ENCODE data around the gene FLYWCH1. TPM values are rescaled to one million over a fixed set of nuclear protein-coding genes. Genes with fewer than 3 reads are reported as not detected.

Gene FLYWCH1
- total and polyA plus RNA-seq, 9 of the 15 experiments (the other 6 are each of a cell fraction or from before 2014, with no cell fraction given): 0.18 to 33.6 (median 11.3) TPM

DNA sequence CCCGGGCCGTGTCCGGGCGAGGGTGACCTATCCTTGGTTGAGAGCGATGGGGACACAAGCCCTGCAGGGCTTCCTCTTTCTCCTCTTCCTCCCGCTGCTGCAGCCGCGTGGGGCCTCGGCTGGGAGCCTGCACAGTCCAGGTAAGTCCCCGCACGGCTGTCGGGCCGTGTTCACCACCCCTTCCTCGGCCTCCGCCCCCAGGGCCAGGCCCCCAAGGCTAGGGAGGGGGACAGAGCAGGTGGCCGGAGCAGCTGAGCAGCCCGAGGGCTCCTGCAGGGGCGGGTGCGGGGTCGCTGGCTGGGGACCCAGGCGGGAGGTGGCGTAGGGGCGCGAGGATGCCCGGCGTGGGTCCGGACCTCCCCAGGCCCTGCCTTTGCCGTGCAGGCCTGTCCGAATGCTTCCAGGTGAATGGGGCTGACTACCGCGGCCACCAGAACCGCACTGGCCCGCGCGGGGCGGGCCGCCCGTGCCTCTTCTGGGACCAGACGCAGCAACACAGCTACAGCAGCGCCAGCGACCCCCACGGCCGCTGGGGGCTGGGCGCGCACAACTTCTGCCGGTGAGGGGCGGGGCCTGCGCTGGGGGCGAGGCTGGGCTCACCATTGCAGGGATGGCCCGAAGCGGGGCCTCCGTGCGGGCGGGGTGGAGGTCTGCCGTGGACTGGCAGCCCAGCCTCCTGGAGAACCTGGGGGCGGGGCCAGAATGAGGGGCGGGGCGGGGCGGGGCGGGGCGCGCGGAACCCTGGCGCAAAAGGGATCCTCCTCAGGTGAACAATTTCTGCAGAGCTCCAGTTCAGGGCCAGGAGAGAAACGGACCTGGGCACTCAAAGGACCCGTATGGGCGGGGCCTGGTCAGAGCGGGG lies 53.0 kb downstream of the FLYWCH1 start (continued):
- TF ChIP-seq, protein P1, sequence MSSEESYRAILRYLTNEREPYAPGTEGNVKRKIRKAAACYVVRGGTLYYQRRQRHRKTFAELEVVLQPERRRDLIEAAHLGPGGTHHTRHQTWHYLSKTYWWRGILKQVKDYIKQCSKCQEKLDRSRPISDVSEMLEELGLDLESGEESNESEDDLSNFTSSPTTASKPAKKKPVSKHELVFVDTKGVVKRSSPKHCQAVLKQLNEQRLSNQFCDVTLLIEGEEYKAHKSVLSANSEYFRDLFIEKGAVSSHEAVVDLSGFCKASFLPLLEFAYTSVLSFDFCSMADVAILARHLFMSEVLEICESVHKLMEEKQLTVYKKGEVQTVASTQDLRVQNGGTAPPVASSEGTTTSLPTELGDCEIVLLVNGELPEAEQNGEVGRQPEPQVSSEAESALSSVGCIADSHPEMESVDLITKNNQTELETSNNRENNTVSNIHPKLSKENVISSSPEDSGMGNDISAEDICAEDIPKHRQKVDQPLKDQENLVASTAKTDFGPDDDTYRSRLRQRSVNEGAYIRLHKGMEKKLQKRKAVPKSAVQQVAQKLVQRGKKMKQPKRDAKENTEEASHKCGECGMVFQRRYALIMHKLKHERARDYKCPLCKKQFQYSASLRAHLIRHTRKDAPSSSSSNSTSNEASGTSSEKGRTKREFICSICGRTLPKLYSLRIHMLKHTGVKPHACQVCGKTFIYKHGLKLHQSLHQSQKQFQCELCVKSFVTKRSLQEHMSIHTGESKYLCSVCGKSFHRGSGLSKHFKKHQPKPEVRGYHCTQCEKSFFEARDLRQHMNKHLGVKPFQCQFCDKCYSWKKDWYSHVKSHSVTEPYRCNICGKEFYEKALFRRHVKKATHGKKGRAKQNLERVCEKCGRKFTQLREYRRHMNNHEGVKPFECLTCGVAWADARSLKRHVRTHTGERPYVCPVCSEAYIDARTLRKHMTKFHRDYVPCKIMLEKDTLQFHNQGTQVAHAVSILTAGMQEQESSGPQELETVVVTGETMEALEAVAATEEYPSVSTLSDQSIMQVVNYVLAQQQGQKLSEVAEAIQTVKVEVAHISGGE (CRISPR knock-in tag; IDR thresholded peaks at IDR 0.05): 0 out of 6 replicates have a peak, but pooled peaks of 1 of the 3 experiments have one; percentile 21
- peak; percentile 51 for TF ChIP-seq RB1 (IDR thresholded peaks at IDR 0.05; ENCODE audit: low read depth)
- TF ChIP-seq NRF1 (conservative IDR thresholded peaks at IDR 0.05 in 1 of 2, IDR thresholded peaks at IDR 0.05 in 1 of 2): peak; percentile 65 to 72
- peak; percentile 28; the same call in 1 of the 2 replicates for TF ChIP-seq SP1 (CRISPR knock-in tag; IDR thresholded peaks at IDR 0.05)
- TF ChIP-seq TAF1 (IDR thresholded peaks at IDR 0.05; ENCODE audit: control insufficient read depth, extremely low read depth, insufficient read depth, low read length, severe bottlenecking): peak; percentile 23
- no peak for TF ChIP-seq ZNF354B (CRISPR knock-in tag; IDR thresholded peaks at IDR 0.05)
- TF ChIP-seq BRCA1 (IDR thresholded peaks at IDR 0.05): no peak
- TF ChIP-seq BRCA1 (CRISPR knock-in tag; IDR thresholded peaks at IDR 0.05): 0 out of 2 replicates have a peak, but pooled peaks have one; percentile 57
- peak; percentile 8; the same call in 1 of the 2 replicates for TF ChIP-seq CXXC5 (CRISPR knock-in tag; IDR thresholded peaks at IDR 0.05)
- TF ChIP-seq TCF3 (CRISPR knock-in tag; IDR thresholded peaks at IDR 0.05): 0 out of 2 replicates have a peak, but pooled peaks have one; percentile 12
- TF ChIP-seq, protein P2, sequence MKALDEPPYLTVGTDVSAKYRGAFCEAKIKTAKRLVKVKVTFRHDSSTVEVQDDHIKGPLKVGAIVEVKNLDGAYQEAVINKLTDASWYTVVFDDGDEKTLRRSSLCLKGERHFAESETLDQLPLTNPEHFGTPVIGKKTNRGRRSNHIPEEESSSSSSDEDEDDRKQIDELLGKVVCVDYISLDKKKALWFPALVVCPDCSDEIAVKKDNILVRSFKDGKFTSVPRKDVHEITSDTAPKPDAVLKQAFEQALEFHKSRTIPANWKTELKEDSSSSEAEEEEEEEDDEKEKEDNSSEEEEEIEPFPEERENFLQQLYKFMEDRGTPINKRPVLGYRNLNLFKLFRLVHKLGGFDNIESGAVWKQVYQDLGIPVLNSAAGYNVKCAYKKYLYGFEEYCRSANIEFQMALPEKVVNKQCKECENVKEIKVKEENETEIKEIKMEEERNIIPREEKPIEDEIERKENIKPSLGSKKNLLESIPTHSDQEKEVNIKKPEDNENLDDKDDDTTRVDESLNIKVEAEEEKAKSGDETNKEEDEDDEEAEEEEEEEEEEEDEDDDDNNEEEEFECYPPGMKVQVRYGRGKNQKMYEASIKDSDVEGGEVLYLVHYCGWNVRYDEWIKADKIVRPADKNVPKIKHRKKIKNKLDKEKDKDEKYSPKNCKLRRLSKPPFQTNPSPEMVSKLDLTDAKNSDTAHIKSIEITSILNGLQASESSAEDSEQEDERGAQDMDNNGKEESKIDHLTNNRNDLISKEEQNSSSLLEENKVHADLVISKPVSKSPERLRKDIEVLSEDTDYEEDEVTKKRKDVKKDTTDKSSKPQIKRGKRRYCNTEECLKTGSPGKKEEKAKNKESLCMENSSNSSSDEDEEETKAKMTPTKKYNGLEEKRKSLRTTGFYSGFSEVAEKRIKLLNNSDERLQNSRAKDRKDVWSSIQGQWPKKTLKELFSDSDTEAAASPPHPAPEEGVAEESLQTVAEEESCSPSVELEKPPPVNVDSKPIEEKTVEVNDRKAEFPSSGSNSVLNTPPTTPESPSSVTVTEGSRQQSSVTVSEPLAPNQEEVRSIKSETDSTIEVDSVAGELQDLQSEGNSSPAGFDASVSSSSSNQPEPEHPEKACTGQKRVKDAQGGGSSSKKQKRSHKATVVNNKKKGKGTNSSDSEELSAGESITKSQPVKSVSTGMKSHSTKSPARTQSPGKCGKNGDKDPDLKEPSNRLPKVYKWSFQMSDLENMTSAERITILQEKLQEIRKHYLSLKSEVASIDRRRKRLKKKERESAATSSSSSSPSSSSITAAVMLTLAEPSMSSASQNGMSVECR (CRISPR knock-in tag; IDR thresholded peaks at IDR 0.05): peak; percentile 1; the same call in 1 of the 2 replicates
- peak; percentile 45; the same call in 1 of the 2 replicates for TF ChIP-seq ZFX (CRISPR knock-in tag; IDR thresholded peaks at IDR 0.05)
- no peak for TF ChIP-seq TAF9B (IDR thresholded peaks at IDR 0.05; ENCODE audit: partially characterized antibody)
- TF ChIP-seq, protein P3, sequence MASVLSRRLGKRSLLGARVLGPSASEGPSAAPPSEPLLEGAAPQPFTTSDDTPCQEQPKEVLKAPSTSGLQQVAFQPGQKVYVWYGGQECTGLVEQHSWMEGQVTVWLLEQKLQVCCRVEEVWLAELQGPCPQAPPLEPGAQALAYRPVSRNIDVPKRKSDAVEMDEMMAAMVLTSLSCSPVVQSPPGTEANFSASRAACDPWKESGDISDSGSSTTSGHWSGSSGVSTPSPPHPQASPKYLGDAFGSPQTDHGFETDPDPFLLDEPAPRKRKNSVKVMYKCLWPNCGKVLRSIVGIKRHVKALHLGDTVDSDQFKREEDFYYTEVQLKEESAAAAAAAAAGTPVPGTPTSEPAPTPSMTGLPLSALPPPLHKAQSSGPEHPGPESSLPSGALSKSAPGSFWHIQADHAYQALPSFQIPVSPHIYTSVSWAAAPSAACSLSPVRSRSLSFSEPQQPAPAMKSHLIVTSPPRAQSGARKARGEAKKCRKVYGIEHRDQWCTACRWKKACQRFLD (CRISPR knock-in tag; IDR thresholded peaks at IDR 0.05): no peak
- peak; percentile 29; the same call in 1 of the 2 replicates for TF ChIP-seq CREB1 (IDR thresholded peaks at IDR 0.05)
- no peak for TF ChIP-seq CREB1 (CRISPR knock-in tag; IDR thresholded peaks at IDR 0.05)
- TF ChIP-seq SREBF2 (CRISPR knock-in tag; IDR thresholded peaks at IDR 0.05): no peak

Data from K562 (cell line).